GM12878 (cell line): Measurements from ENCODE around the gene KDELR1. TPM values are rescaled to one million over a fixed set of nuclear protein-coding genes. Genes with fewer than 3 reads are reported as not detected.

Experiments used
- ATAC-seq: fragments of 200-7000 bp; cut with Tn5 transposase; 3 replicates; pipeline ENCODE4 v1.9.1; 2020; ENCODE audit warnings: mild to moderate bottlenecking, moderate library complexity
- BruUV-seq: library from RNA; stranded (reverse); fragments of 400-500 nt; replicated peaks from 2 replicates; lab custom pipeline; 2021; lab: Mats Ljungman, UMichigan
- CTCF ChIA-PET: fragments of 300-600 bp; sonication (Branson Sonifier 250); formaldehyde crosslinking; extraction: SDS; loops from one replicate; lab custom pipeline; 2021; ENCODE audit warnings: inconsistent platforms; lab: Yijun Ruan, JAX
- POLR2A ChIA-PET: fragments of 350-600 bp; formaldehyde crosslinking; extraction: SDS; loops from one replicate; lab custom pipeline; 2021; ENCODE audit warnings: inconsistent platforms; lab: Charles Lee
- RAD21 ChIA-PET: fragments of 300-600 bp; sonication (Branson Sonifier 250); formaldehyde crosslinking; loops from one replicate; lab custom pipeline; 2023; ENCODE audit warnings: antibody characterized with exemption; ENCODE audit not compliant: unreplicated experiment; lab: Charles Lee
- SMC1A ChIA-PET: fragments of 300-600 bp; sonication (Branson Sonifier 250); formaldehyde crosslinking; loops from one replicate; lab custom pipeline; 2023; ENCODE audit not compliant: unreplicated experiment, uncharacterized antibody; lab: Charles Lee
- DNase-seq: peaks from one replicate; pipeline ENCODE4 v3.0.0-alpha.2; 2011; ENCODE audit warnings: low read depth, low spot score
- FAIRE-seq: peaks from 3 replicates; lab custom pipeline; 2011; peaks lifted over from hg19 to GRCh38; lab: Jason Lieb, UNC
- H2AFZ ChIP-seq: 2 replicates; pipeline ENCODE4 v1.6.0; 2011; ENCODE audit warnings: low read depth, low read length, control low read depth; ENCODE audit not compliant: control insufficient read depth
- H3K27ac ChIP-seq: 2 replicates; pipeline ENCODE4 v1.5.1; 2011; ENCODE audit warnings: control low read depth; ENCODE audit not compliant: control insufficient read depth, insufficient read depth
- H3K27me3 ChIP-seq, 2 experiments: replicated peaks in 1 of 2; 2 replicates each; pipeline versions ENCODE4 v1.6.0 to v1.6.1; 2011; ENCODE audit warnings: low read length in 1 of 2; ENCODE audit not compliant: control insufficient read depth in 2 of 2, insufficient read depth in 2 of 2
- H3K36me3 ChIP-seq, 2 experiments: 2 replicates each; pipeline ENCODE4 v1.5.1; 2011; ENCODE audit warnings: low read length in 1 of 2; ENCODE audit not compliant: control insufficient read depth in 2 of 2, insufficient read depth in 2 of 2
- H3K4me1 ChIP-seq: 2 replicates; pipeline ENCODE4 v1.6.1; 2011; ENCODE audit warnings: mild to moderate bottlenecking, low read length, moderate library complexity, mixed read lengths; ENCODE audit not compliant: control insufficient read depth, insufficient read depth
- H3K4me2 ChIP-seq: 2 replicates; pipeline ENCODE4 v1.6.0; 2011; ENCODE audit warnings: control low read depth; ENCODE audit not compliant: control insufficient read depth, insufficient read depth
- H3K4me3 ChIP-seq: fragments of 200-600 bp; sonication (generic); 2 replicates; pipeline ENCODE4 v1.5.1; 2016
- H3K79me2 ChIP-seq: 2 replicates; pipeline ENCODE4 v1.6.0; 2011; ENCODE audit warnings: low read length; ENCODE audit not compliant: control insufficient read depth, insufficient read depth
- H3K9ac ChIP-seq: 2 replicates; pipeline ENCODE4 v1.8.0; 2011; ENCODE audit warnings: low read length, control low read depth, mixed read lengths; ENCODE audit not compliant: control insufficient read depth, insufficient read depth
- H3K9me3 ChIP-seq: replicated peaks from 3 replicates; pipeline ENCODE4 v1.5.1; 2011; ENCODE audit warnings: mild to moderate bottlenecking, low read length; ENCODE audit not compliant: control insufficient read depth, insufficient read depth
- H4K20me1 ChIP-seq: 2 replicates; pipeline ENCODE4 v1.6.0; 2011; ENCODE audit not compliant: control insufficient read depth, insufficient read depth
- ATF7 ChIP-seq: fragments of 450-650 bp; IDR thresholded peaks from 2 replicates; pipeline ENCODE4 v1.6.1; 2016; ENCODE audit warnings: low read depth, mild to moderate bottlenecking
- BCLAF1 ChIP-seq: fragments of 450-650 bp; IDR thresholded peaks from 2 replicates; pipeline ENCODE4 v1.6.1; 2017; ENCODE audit warnings: antibody characterized with exemption, mild to moderate bottlenecking, moderate library complexity
- BRCA1 ChIP-seq: IDR thresholded peaks from 2 replicates; pipeline ENCODE4 v1.6.1; 2011; ENCODE audit warnings: low read depth, low read length, improper control_type of control experiment
- CBFB ChIP-seq: IDR thresholded peaks from 2 replicates; pipeline ENCODE4 v1.6.1; 2016; ENCODE audit warnings: antibody characterized with exemption, low read depth
- EGR1 ChIP-seq, 2 experiments: IDR thresholded peaks; 1 replicate in 1 of 2; 2 replicates in 1 of 2; pipeline ENCODE4 v1.6.1; 2011 to 2012; ENCODE audit warnings: low read depth in 2 of 2, low read length in 2 of 2, borderline replicate concordance in 1 of 2, mild to moderate bottlenecking in 1 of 2, moderate library complexity in 1 of 2
- EP300 ChIP-seq, 2 experiments: fragments of 150-350 bp in 1 of 2; IDR thresholded peaks; 2 replicates each; pipeline ENCODE4 v1.6.1; 2011 to 2012; ENCODE audit warnings: low read depth in 2 of 2, low read length in 2 of 2, borderline replicate concordance in 1 of 2, improper control_type of control experiment in 1 of 2, inconsistent platforms in 1 of 2; ENCODE audit not compliant: control insufficient read depth in 1 of 2
- EZH2 ChIP-seq: IDR thresholded peaks from 2 replicates; pipeline ENCODE4 v1.6.1; 2012; ENCODE audit warnings: low read depth, mild to moderate bottlenecking, control low read depth, inconsistent platforms, low read length, borderline replicate concordance; ENCODE audit not compliant: control insufficient read depth
- JUNB ChIP-seq: IDR thresholded peaks from 2 replicates; pipeline ENCODE4 v1.6.1; 2016; ENCODE audit warnings: antibody characterized with exemption, mild to moderate bottlenecking
- MAX ChIP-seq: IDR thresholded peaks from 2 replicates; pipeline ENCODE4 v1.6.1; 2012; ENCODE audit warnings: low read depth, low read length, improper control_type of control experiment
- PAX8 ChIP-seq: fragments of 450-650 bp; IDR thresholded peaks from 2 replicates; pipeline ENCODE4 v1.6.1; 2017; ENCODE audit warnings: mild to moderate bottlenecking, moderate library complexity
- POLR2AphosphoS2 ChIP-seq: IDR thresholded peaks from 2 replicates; pipeline ENCODE4 v1.6.1; 2011; ENCODE audit warnings: low read depth, mild to moderate bottlenecking, low read length, improper control_type of control experiment, moderate library complexity
- POU2F2 ChIP-seq: IDR thresholded peaks from 3 replicates; pipeline ENCODE4 v1.6.1; 2011; ENCODE audit warnings: low read depth, mild to moderate bottlenecking, low read length, borderline replicate concordance
- RAD21 ChIP-seq: IDR thresholded peaks from 2 replicates; pipeline ENCODE4 v1.6.1; 2011; ENCODE audit warnings: mild to moderate bottlenecking, low read depth, low read length, moderate library complexity; ENCODE audit not compliant: insufficient read depth
- SMAD5 ChIP-seq: IDR thresholded peaks from 2 replicates; pipeline ENCODE4 v1.6.1; 2016; ENCODE audit warnings: antibody characterized with exemption, low read depth
- TARDBP ChIP-seq: IDR thresholded peaks from 2 replicates; pipeline ENCODE4 v1.6.1; 2016; ENCODE audit warnings: borderline replicate concordance
- TCF7 ChIP-seq: IDR thresholded peaks from 2 replicates; pipeline ENCODE4 v1.6.1; 2014; ENCODE audit warnings: antibody characterized with exemption, borderline replicate concordance
- ZBED1 ChIP-seq: IDR thresholded peaks from 2 replicates; pipeline ENCODE4 v1.6.1; 2016; ENCODE audit warnings: borderline replicate concordance
- WGBS: methylation state at CpG from one replicate; pipeline ENCODE4 v1.1.6; 2016; ENCODE audit warnings: low lambda C conversion rate; ENCODE audit not compliant: insufficient replicate concordance, insufficient coverage; ENCODE audit errors: missing lambda C conversion rate; 5-methylcytosine and 5-hydroxymethylcytosine counted together
- in situ Hi-C: fragments of 300-500 bp; cut with MboI; formaldehyde crosslinking; loops from 9 replicates; pipeline ENCODE4 v1.14.3; 2018; ENCODE audit warnings: mixed read lengths
- intact Hi-C: fragments of 100-400 bp; cut with micrococcal nuclease; formaldehyde crosslinking; loops from one replicate; pipeline ENCODE4 v1.14.2; 2022; ENCODE audit not compliant: unreplicated experiment
- polyA plus RNA-seq, 11 experiments: library from polyadenylated mRNA; depleted of rRNA in 4 of 11; unstranded in 6 of 11; stranded (reverse) in 5 of 11; fragments of >200 nt; fragmentation: Nextera tagmentation in 4 of 11; fragmentation: Illumina TruSeq in 1 of 11; extraction: Ambion mirVana in 4 of 11; extraction: Trizol in 1 of 11; gene quantifications; 1 replicate in 1 of 11; 2 replicates in 10 of 11; pipeline versions ENCODE4 v1.2.1 to v1.2.3, GENCODE V29; 2011 to 2016; ENCODE audit warnings: inconsistent platforms in 2 of 11, missing spikeins in 2 of 11, low read depth in 1 of 11
- total RNA-seq, 4 experiments: library from RNA; depleted of rRNA in 3 of 4; stranded (reverse); fragments of >200 nt in 3 of 4; fragmentation: Illumina TruSeq in 1 of 4; extraction: Trizol in 1 of 4; gene quantifications; 2 replicates each; pipeline versions ENCODE4 v1.2.1 to v1.2.3, GENCODE V29; 2013 to 2021
- TF ChIP-seq, protein P1 (sequence below): fragments of 450-650 bp; IDR thresholded peaks from 2 replicates; pipeline ENCODE4 v1.6.1; 2017; ENCODE audit warnings: mild to moderate bottlenecking, moderate library complexity

KDELR1 gene
- total and polyA plus RNA-seq, 10 of the 15 experiments (the other 5 are each of a cell fraction or from before 2014, with no cell fraction given): 2.3 to 71.0 (median 45.2) TPM

GRCh38 chr19:48424694-48425219 lies 33.4 kb upstream of the KDELR1 start:
- DNase-seq (no peak), ATAC-seq (peak; percentile 84), FAIRE-seq (peak; percentile 59)
- H3K4me3 ChIP-seq: 0 out of 2 replicates have a peak overlapping the region, but pooled peaks have one; percentile 33
- CTCF ChIA-PET: no interaction called here
- RAD21 ChIA-PET: no interaction called here
- H3K27me3 ChIP-seq: no peaks in the 10 kb centered on the region
- peak overlapping the region; percentile 78 for H2AFZ ChIP-seq
- intact Hi-C loops (no loop called here), in situ Hi-C loops (no loop called here)
- no peaks in the 10 kb centered on the region for H3K9me3 ChIP-seq
- BruUV-seq: no TSS peak
- no peaks in the 10 kb centered on the region for H3K36me3 ChIP-seq
- H3K4me1 ChIP-seq: peaks cover 6% of the 10 kb centered on the region
- no peaks in the 10 kb centered on the region for H3K79me2 ChIP-seq
- H3K27ac ChIP-seq: peak overlapping the region; percentile 24; the same call in 1 of the 2 replicates
- SMC1A ChIA-PET: no interaction called here
- WGBS: 3% methylated on average over 8 of the region's 8 CpGs
- no peaks in the 10 kb centered on the region for H4K20me1 ChIP-seq
- peak overlapping the region; percentile 57; the same call in 1 of the 2 replicates for H3K9ac ChIP-seq
- POLR2A ChIA-PET: interaction anchor here (0.7 to 0.8 kb wide), 2 partner anchors 11 to 292 kb away, joined by 3 to 5 read pairs; no protein-coding TSS in a partner anchor
- H3K4me2 ChIP-seq: peak overlapping the region; percentile 66
- no peak for TF ChIP-seq RAD21
- TF ChIP-seq TCF7: no peak
- no peak for TF ChIP-seq TARDBP
- 0 out of 2 replicates have a peak, but pooled peaks have one; percentile 50 for TF ChIP-seq ATF7
- TF ChIP-seq BRCA1: no peak
- no peak for TF ChIP-seq POU2F2
- peak; percentile 65 for TF ChIP-seq JUNB
- TF ChIP-seq CBFB: no peak
- no peak for TF ChIP-seq EP300 (IDR thresholded peaks at IDR 0.05; ENCODE audit: borderline replicate concordance in 1 of 2, control insufficient read depth in 1 of 2, low read depth in 2 of 2, low read length in 2 of 2)
- no peak for TF ChIP-seq EZH2
- no peak for TF ChIP-seq BCLAF1
- TF ChIP-seq MAX: no peak
- no peak for TF ChIP-seq PAX8
- TF ChIP-seq POLR2AphosphoS2: no peak
- no peak for TF ChIP-seq ZBED1
- TF ChIP-seq, protein P1, sequence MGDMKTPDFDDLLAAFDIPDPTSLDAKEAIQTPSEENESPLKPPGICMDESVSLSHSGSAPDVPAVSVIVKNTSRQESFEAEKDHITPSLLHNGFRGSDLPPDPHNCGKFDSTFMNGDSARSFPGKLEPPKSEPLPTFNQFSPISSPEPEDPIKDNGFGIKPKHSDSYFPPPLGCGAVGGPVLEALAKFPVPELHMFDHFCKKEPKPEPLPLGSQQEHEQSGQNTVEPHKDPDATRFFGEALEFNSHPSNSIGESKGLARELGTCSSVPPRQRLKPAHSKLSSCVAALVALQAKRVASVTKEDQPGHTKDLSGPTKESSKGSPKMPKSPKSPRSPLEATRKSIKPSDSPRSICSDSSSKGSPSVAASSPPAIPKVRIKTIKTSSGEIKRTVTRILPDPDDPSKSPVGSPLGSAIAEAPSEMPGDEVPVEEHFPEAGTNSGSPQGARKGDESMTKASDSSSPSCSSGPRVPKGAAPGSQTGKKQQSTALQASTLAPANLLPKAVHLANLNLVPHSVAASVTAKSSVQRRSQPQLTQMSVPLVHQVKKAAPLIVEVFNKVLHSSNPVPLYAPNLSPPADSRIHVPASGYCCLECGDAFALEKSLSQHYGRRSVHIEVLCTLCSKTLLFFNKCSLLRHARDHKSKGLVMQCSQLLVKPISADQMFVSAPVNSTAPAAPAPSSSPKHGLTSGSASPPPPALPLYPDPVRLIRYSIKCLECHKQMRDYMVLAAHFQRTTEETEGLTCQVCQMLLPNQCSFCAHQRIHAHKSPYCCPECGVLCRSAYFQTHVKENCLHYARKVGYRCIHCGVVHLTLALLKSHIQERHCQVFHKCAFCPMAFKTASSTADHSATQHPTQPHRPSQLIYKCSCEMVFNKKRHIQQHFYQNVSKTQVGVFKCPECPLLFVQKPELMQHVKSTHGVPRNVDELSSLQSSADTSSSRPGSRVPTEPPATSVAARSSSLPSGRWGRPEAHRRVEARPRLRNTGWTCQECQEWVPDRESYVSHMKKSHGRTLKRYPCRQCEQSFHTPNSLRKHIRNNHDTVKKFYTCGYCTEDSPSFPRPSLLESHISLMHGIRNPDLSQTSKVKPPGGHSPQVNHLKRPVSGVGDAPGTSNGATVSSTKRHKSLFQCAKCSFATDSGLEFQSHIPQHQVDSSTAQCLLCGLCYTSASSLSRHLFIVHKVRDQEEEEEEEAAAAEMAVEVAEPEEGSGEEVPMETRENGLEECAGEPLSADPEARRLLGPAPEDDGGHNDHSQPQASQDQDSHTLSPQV: no peak
- no peak for TF ChIP-seq SMAD5
- no peak for TF ChIP-seq EGR1 (IDR thresholded peaks at IDR 0.05; ENCODE audit: borderline replicate concordance in 1 of 2, low read depth in 2 of 2, low read length in 2 of 2)
